Stimulated activated CD8-positive, alpha-beta memory T cell treated with anti-CD3 and anti-CD28 coated beads, Interleukin-12 subunit alpha, Interleukin-12 subunit beta, amount 100 ng/mL, for 1 hour (primary cell): ENCODE results near the gene COL20A1.
"Not testable (repeated sequence)": the region's sequence is repeated elsewhere in the genome, so short reads cannot be mapped to it uniquely, and the experiment has no call there.

ENCODE experiments used
- DNase-seq: peaks from one replicate; pipeline ENCODE4 v3.0.0-alpha.2; 2020; ENCODE audit warnings: low read depth

The COL20A1 gene

DNA sequence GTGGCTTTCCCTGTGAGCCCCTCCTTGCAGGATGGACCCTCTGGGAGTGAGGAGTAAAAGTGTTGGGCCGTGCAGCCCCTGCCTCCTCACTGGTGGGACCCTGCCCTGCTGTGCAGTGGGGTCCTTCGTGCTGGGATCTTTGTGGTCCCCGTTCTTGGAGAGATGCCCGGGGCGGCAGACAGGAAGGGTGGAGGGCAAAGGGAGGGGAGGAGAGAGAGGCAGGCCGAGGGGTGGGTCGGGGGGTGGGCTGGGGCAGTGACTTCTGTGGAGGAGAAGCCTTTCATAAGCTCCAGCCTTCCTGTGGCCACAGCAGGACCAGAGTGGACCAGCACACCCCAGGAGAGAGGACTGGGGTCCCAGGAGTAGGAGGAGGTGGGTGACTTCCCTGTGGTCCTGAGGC, at the start of gene COL20A1:
COL20A1 (plus strand) TSS at position 283 of the 400 bp plus-strand sequence. CDS start 1,922 bp downstream, outside the sequence.
- DNase-seq, result no peak

DNA sequence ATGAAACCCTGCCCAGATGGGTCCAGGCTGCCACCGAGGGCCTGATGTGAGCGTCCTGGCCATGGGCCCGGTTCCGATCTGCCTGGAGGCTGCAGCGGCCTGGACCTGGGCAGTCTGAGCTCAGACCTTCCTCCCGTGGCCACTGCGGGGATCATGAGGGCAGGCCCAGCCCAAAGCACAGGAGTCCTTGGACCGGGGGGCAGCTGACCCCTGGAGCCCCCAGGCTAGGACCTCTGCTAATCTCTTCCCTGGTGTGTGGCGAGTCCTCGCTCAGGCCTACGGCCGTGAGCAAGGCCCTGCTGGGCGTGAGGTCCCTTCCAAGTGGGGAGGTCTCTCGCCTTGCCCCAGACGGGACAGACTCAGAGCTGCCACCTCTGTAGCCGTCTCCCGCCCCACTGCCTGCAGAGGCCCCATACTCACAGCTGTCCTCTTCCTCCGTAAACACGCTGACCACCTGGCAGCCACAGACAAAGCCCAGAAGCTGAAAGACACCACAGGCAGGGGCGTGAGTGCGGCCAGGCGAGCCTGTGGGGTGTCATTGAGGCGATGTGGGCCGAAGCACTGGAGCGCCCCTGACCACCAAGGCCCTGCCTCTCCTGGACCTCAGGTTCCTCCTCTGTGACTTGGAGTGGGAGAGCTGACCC, 49.3 kb upstream of the COL20A1 start:
- DNase-seq, result no peak

- no peak for DNase-seq
These were observed 48.5 kb upstream of the COL20A1 start for GRCh38 chr20:63244468-63244867.

DNA sequence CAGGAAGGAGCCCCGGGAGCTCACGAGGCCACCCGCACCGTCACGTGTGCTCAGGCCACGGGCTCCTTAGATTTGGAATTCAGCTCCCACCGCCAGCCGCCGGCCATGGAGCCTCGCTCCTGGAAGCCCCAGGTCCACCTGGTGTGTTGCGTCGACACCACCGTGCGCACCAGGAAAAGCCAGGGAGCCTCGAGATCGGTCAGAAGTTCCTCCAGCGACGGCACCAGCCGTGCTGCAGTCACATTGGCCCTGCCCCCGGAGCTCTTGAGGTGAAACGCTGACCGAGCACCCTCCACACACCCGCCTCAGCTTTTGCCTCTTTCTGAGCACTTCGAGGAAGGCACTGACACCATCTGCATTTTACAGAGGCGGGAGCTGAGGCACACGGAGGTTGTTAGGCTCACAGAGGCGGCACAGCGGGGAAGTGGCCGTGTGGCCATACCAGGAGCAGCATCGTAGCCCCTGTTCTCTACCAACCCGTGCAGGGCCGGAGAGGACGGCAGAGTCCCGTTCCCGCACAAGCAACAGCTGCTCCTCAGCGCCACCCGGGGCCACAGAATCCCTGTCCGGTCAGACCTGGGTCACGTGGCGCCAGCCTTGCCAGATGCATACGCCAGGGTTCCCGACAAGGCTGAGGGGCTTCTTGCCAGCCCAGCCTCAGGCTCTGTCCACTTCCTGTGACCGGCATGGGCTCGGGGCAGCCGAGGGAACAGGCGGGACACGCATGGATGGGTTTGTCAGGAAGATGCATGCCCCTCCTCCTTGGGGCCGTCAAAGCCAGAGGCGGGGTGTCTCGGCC, 46.3 kb upstream of the COL20A1 start:
- no peak for DNase-seq

DNA sequence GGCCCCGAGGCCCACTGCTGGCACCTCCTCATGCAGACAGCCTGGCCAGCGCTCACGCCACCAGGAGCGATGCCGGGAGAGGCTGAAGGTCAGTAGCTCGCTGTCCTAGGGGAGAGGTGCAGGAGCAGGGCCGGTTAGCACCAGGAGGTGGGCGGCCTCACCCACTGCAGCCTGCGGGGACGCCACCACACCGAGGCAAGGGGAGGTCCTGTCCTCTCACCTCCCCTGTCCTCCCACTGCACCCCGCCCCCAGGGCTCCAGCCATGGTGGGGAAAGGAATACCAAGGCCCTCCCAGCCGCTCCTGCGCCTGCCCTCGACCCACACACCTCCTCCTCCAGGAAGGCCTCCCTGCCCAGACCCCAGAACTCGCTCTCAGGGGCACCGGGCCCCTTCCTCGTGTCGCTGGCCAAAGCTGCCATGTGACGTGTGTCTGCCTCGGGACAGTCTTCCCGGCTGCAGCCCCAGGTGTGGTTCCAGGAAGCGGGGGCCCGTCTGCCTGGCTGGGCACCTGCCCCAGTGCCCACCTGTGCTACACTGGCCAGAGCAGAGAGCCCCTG, 45.2 kb upstream of the COL20A1 start:
- no peak for DNase-seq

- DNase-seq, result no peak
These were observed 44.0 kb upstream of the COL20A1 start for GRCh38 chr20:63248835-63249591.

DNA sequence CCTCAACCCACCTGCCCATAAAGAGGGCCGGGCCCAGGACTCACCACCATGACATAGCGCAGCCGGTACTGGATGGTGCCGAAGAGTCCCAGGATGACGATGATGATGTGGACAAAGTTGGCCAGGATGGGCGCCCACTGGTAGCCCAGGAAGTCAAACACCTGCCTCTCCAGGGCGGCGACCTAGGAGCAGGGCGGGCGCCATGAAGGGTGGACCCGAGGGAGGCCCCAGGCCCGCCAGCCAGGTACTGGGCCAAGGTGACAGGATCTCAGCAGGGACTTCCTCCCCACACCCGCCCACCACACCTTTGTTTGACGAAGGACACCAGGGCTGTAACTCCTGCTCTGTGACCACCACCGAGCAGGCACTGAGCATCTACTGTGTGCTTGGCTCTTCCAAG, 43.1 kb upstream of the COL20A1 start:
- DNase-seq, result no peak

GRCh38 chr20:63251350-63251749, 41.6 kb upstream of the COL20A1 start:
- DNase-seq, result not testable (repeated sequence)

DNA sequence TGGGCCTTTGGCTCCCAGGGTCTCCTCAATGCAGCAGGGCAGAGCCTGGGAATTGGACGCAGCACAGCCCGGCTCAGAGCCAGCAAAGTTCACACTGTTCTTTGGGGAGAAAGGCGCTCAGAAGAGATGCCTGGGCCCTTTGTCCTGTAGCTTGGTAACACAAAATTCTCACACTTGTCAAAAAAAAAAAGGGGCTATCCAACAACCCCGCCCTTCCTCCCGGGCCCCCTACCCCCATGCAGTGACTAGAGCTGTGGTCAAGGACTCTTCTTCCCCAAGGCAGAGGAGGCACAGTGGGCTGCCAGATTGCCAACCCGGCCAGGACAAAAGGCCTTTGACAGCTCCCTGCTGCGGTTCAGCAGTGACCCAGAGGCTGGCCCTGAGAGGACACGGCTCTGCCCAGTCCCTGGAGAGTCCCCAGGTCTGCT, 40.7 kb upstream of the COL20A1 start:
- no peak for DNase-seq

- no peak for DNase-seq
These were observed 39.9 kb upstream of the COL20A1 start for GRCh38 chr20:63253065-63253437.

DNA sequence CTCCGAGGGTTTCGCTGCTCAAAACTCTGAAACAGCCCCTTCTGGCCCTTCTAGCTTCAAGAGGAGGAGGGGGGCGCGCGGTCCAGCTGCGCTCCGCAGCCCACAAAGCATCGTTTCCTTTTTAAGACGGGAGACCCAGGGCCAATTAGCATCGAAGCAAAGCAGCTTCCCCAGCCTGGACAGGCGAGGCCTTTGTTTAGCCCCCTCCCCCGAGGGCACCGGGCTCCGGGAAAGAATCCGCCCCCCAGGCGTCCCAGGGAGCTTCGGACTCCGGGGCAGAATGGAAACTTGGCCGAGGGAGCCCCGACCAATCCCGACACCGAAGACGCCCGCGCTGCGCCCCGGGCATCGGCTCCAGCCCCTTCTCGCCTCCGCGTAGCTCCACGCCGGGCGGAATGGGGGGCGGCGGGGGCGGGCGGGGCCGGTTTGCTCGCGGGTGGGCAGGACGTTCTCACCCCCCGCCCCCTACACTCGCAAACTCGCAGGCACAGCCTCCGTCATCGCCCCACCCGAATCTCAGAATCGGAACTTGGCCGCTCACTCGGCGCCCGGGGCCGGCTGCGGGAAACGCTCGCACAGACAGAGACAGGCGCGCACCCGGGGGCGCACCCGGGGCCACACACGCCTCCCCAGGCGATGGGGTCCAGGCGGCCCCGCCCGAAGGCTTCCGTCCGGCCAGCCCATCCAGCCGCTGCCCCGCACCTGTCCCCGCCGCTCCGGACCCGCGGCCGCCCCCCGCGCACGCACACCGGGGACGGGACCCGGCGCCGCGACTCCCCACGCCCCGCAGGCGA, 39.4 kb upstream of the COL20A1 start:
- DNase-seq, result no peak

GRCh38 chr20:63254232-63254605, 38.8 kb upstream of the COL20A1 start, which contains the start of gene NKAIN4:
Gene NKAIN4, minus strand, starts transcription at chr20:63254463. Its CDS starts 13 bp downstream, at chr20:63254450.
- no peak for DNase-seq

GRCh38 chr20:63254606-63255384, 38.2 kb upstream of the COL20A1 start:
- DNase-seq, result no peak

DNA sequence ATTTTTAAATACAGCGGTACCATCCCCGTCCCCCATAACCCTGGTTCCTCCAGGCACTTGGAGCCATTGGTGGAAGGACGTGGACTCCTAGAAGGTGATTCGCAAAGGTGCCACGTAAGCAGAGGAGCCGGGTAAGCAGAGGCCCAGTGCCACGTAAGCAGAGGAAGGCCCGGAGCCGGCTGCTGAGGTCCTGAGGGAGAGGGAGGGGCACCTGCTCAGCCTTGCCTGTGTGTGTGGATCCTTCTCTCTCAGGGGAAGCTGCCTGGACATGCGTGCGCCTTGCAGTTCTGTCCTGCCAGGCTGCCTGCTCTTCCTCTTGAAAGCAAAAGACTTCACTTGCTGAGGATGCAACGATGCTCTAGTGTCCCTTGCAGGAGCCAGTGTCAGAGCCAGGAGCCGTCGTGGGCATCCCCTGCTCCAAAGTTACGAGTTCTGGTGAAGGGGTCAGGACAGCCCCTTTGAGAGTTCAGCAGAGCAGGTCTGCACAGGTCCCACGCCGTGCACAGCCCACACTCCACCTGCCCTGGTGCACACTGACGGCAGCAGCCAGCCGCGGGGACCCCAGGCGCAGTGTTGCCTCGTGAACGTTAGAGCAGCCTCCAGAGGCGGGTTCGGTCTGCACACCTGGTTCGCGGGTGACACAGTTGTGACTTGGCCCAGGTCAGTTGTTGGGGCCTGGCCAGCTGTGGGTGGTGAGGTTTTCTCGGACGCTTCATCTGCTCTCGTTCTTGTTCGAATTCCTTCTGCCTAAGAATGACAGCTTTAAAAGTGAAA, 36.9 kb upstream of the COL20A1 start:
- no peak for DNase-seq

- DNase-seq, result no peak
These were observed 36.0 kb upstream of the COL20A1 start for GRCh38 chr20:63256954-63257353.

- DNase-seq, result no peak
These were observed 35.4 kb upstream of the COL20A1 start for GRCh38 chr20:63257629-63258028.

DNA sequence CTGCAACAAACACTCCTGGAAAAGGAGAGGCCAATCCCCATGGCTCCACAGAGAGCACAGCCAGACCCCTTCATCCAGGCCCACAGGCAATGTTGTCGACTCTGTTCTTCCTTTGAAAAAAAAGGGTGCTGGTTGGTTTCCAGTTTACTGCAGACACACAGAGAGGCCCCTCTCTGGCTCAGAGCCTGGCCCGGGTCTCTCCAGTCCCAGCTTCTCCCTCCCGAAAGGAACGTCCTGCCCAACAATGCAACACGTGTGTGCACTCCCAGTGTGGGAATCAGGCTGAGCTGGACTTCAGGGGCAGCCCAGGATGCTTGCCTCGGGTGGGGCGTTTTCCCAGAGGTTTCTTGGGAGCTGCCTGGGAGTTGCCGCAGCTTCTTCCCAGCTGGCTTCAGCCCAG, 34.2 kb upstream of the COL20A1 start:
- no peak for DNase-seq

- DNase-seq, result no peak
These were observed 33.1 kb upstream of the COL20A1 start for GRCh38 chr20:63259734-63260460.

GRCh38 chr20:63260521-63260920, 32.5 kb upstream of the COL20A1 start:
- DNase-seq, result no peak
